Activated gamma-delta T cell treated with anti-CD3 and anti-CD28 coated beads, Interleukin-2, amount 50 U/mL, for 16 hours (primary cell): ENCODE data around the gene BBS1.
"Not testable (repeated sequence)": the region's sequence is repeated elsewhere in the genome, so short reads cannot be mapped to it uniquely, and the experiment has no call there.

Experiments
- DNase-seq: peaks from one replicate; pipeline ENCODE4 v3.0.0-alpha.2; 2020; ENCODE audit warnings: low read depth

The BBS1 gene

GRCh38 chr11:66570850-66571180, 60.4 kb downstream of the BBS1 start:
- no peak for DNase-seq

DNA sequence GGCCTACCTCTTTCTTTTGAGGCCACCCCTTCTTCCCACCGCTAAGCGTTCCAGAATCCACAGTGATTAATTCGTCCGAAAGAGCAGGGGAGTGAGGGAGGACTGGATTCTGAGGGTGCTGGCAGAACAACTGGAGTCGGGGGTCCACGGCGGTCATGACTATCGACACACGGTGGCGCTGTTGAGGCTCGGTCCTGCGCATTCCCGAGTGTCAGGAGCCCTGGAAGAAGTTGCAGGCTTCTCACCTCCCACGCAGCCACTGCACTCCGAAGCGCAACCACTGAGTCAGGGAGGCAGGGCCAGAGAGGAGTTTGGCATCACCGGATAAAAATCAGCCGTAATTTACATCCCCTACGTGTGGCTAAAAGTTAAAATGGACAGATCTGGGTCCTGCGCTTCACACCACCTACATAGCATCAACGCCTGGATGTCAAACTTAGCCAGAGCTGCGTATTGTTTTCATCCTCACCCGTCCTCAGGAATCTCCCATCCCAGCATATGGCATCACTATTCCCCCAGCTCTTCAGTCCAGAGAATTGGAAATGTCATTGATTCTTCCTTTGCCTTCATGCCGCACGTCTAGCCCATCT, 68.7 kb downstream of the BBS1 start:
- peak; percentile 70 for DNase-seq

GRCh38 chr11:66580803-66581202, 70.4 kb downstream of the BBS1 start:
- DNase-seq = no peak

GRCh38 chr11:66581261-66581660, 70.8 kb downstream of the BBS1 start:
- DNase-seq = no peak

GRCh38 chr11:66582565-66583147, 72.2 kb downstream of the BBS1 start:
- DNase-seq = not testable (repeated sequence)
